GM23338 (cell line): ENCODE measurements around the gene RPUSD1. TPM values are rescaled to one million over a fixed set of nuclear protein-coding genes. Genes with fewer than 3 reads are reported as not detected.

Source experiments
- ATAC-seq: fragments of 200-7000 bp; cut with Tn5 transposase; 3 replicates; pipeline ENCODE4 v1.9.1; 2020
- DNase-seq: peaks from one replicate; pipeline ENCODE4 v3.0.0-alpha.2; 2015; ENCODE audit warnings: low spot score
- H2AFZ ChIP-seq: fragments of 200-600 bp; sonication (generic); 2 replicates; pipeline ENCODE4 v1.8.0; 2016; ENCODE audit warnings: antibody characterized with exemption, mild to moderate bottlenecking, moderate library complexity
- H3F3A ChIP-seq: fragments of 200-600 bp; sonication (generic); replicated peaks from 2 replicates; pipeline ENCODE4 v1.8.0; 2017; ENCODE audit warnings: antibody characterized with exemption, mixed run types, low read depth
- H3K27ac ChIP-seq: fragments of 200-600 bp; sonication (generic); 2 replicates; pipeline ENCODE4 v1.6.1; 2016; ENCODE audit warnings: low read depth
- H3K27me3 ChIP-seq: fragments of 200-600 bp; sonication (generic); 2 replicates; pipeline ENCODE4 v1.8.0; 2016; ENCODE audit warnings: mild to moderate bottlenecking, mixed run types, moderate library complexity; ENCODE audit not compliant: insufficient read depth
- H3K36me3 ChIP-seq: fragments of 200-600 bp; sonication (generic); 2 replicates; pipeline ENCODE4 v1.8.0; 2016; ENCODE audit warnings: mild to moderate bottlenecking; ENCODE audit not compliant: insufficient read depth
- H3K4me1 ChIP-seq: fragments of 200-600 bp; sonication (generic); 2 replicates; pipeline ENCODE4 v1.8.0; 2016; ENCODE audit warnings: mild to moderate bottlenecking, moderate library complexity; ENCODE audit not compliant: insufficient read depth
- H3K4me2 ChIP-seq: fragments of 200-600 bp; sonication (generic); 2 replicates; pipeline ENCODE4 v1.7.1; 2017; ENCODE audit warnings: mixed run types
- H3K4me3 ChIP-seq: fragments of 200-600 bp; sonication (generic); 2 replicates; pipeline ENCODE4 v1.6.1; 2016; ENCODE audit warnings: mixed run types
- H3K79me2 ChIP-seq: fragments of 200-600 bp; sonication (generic); replicated peaks from 2 replicates; pipeline ENCODE4 v1.8.0; 2017; ENCODE audit warnings: mild to moderate bottlenecking; ENCODE audit not compliant: insufficient read depth
- H3K9me2 ChIP-seq: fragments of 200-600 bp; sonication (generic); 2 replicates; pipeline ENCODE4 v1.8.0; 2017; ENCODE audit not compliant: insufficient read depth
- H4K20me1 ChIP-seq: fragments of 200-600 bp; sonication (generic); replicated peaks from 2 replicates; pipeline ENCODE4 v1.8.0; 2017; ENCODE audit warnings: mild to moderate bottlenecking; ENCODE audit not compliant: insufficient read depth
- H3K27ac Mint-ChIP-seq: 2 replicates; pipeline ENCODE4 v1.8.0; 2020; ENCODE audit warnings: inconsistent platforms, mild to moderate bottlenecking, moderate library complexity, mixed read lengths
- H3K27me3 Mint-ChIP-seq: 3 replicates; pipeline ENCODE4 v1.8.0; 2022; ENCODE audit warnings: low read depth, mild to moderate bottlenecking, moderate library complexity, mixed read lengths, inconsistent platforms; ENCODE audit not compliant: insufficient read depth, poor library complexity
- H3K36me3 Mint-ChIP-seq: 3 replicates; pipeline ENCODE4 v1.8.0; 2021; ENCODE audit warnings: low read depth, mild to moderate bottlenecking, inconsistent platforms, moderate library complexity, mixed read lengths
- H3K4me1 Mint-ChIP-seq: 3 replicates; pipeline ENCODE4 v1.8.0; 2020; ENCODE audit warnings: mild to moderate bottlenecking, inconsistent platforms, mixed read lengths
- H3K4me3 Mint-ChIP-seq: 3 replicates; pipeline ENCODE4 v1.8.0; 2021; ENCODE audit warnings: moderate library complexity, mild to moderate bottlenecking, inconsistent platforms, mixed read lengths
- H3K9me3 Mint-ChIP-seq: 3 replicates; pipeline ENCODE4 v1.8.0; 2020; ENCODE audit warnings: moderate library complexity, mild to moderate bottlenecking, inconsistent platforms, mixed read lengths
- CREB1 ChIP-seq: fragments of 250-450 bp; sonication (Bioruptor Pico); IDR thresholded peaks from 2 replicates; pipeline ENCODE4 v1.5.0; 2020; ENCODE audit warnings: low read depth, mild to moderate bottlenecking, moderate library complexity
- CTCF ChIP-seq, 2 experiments: fragments of 200-600 bp in 1 of 2; sonication (generic) in 1 of 2; conservative IDR thresholded peaks; 2 replicates each; pipeline versions ENCODE4 v1.5.1 to v1.6.1; 2016 to 2017; ENCODE audit warnings: antibody characterized with exemption in 2 of 2, low read depth in 2 of 2, mild to moderate bottlenecking in 2 of 2, moderate library complexity in 1 of 2
- EZH2 ChIP-seq: fragments of 200-600 bp; sonication (generic); IDR thresholded peaks from one replicate; pipeline ENCODE4 v1.8.0; 2017; ENCODE audit warnings: antibody characterized with exemption, mild to moderate bottlenecking, low read depth; ENCODE audit not compliant: unreplicated experiment
- EZH2phosphoT487 ChIP-seq: fragments of 200-600 bp; sonication (generic); IDR thresholded peaks from one replicate; pipeline ENCODE4 v1.8.1; 2018; ENCODE audit warnings: antibody characterized with exemption; ENCODE audit not compliant: unreplicated experiment
- JUNB ChIP-seq: IDR thresholded peaks from one replicate; pipeline ENCODE4 v1.6.1; 2016; ENCODE audit warnings: antibody characterized with exemption; ENCODE audit not compliant: unreplicated experiment
- NANOG ChIP-seq: IDR thresholded peaks from 2 replicates; pipeline ENCODE4 v1.6.1; 2016; ENCODE audit warnings: antibody characterized with exemption, borderline replicate concordance
- POLR2AphosphoS5 ChIP-seq: IDR thresholded peaks from 2 replicates; pipeline ENCODE4 v1.6.1; 2016; ENCODE audit warnings: antibody characterized with exemption, low read depth
- STAT1 ChIP-seq: IDR thresholded peaks from one replicate; pipeline ENCODE4 v1.6.1; 2016; ENCODE audit warnings: antibody characterized with exemption; ENCODE audit not compliant: unreplicated experiment
- ZNF114 ChIP-seq: fragments of 250-450 bp; sonication (Bioruptor Pico); IDR thresholded peaks from 2 replicates; pipeline ENCODE4 v1.5.0; 2020; ENCODE audit warnings: mild to moderate bottlenecking, moderate library complexity
- ZNF331 ChIP-seq: fragments of 250-450 bp; sonication (Bioruptor Pico); IDR thresholded peaks from 2 replicates; pipeline ENCODE4 v1.5.0; 2020; ENCODE audit warnings: low read depth, mild to moderate bottlenecking, moderate library complexity
- ZNF462 ChIP-seq: fragments of 250-450 bp; sonication (Bioruptor Pico); IDR thresholded peaks from 2 replicates; pipeline ENCODE4 v1.5.0; 2020; ENCODE audit warnings: mild to moderate bottlenecking, moderate library complexity
- polyA plus RNA-seq: library from polyadenylated mRNA; unstranded; fragments of >200 nt; fragmentation: Nextera tagmentation; extraction: Ambion mirVana; gene quantifications from 2 replicates; pipeline ENCODE4 v1.2.1, GENCODE V29; 2016
- total RNA-seq: library from RNA; depleted of rRNA; stranded (reverse); fragments of >200 nt; shearing (Covaris generic); gene quantifications from 2 replicates; pipeline ENCODE4 v1.2.3, GENCODE V29; 2014
- TF ChIP-seq, protein P1 (sequence below): IDR thresholded peaks from 2 replicates; pipeline ENCODE4 v1.6.1; 2016; ENCODE audit warnings: antibody characterized with exemption
- TF ChIP-seq, protein P2 (sequence below): IDR thresholded peaks from one replicate; pipeline ENCODE4 v1.6.1; 2018; ENCODE audit warnings: antibody characterized with exemption; ENCODE audit not compliant: unreplicated experiment

The RPUSD1 gene
- total and polyA plus RNA-seq, 2 experiments from 2014 or later, result 19.1 to 79.5 TPM

GRCh38 chr16:749010-749409 is 39.2 kb downstream of the RPUSD1 start:
- H4K20me1 ChIP-seq, result no peaks in the 10 kb centered on the region
- TF ChIP-seq NANOG (no peak), JUNB (no peak), EZH2phosphoT487 (no peak), CTCF (conservative IDR thresholded peaks at IDR 0.05; ENCODE audit: low read depth in 2 of 2) (no peak), ZNF331 (CRISPR knock-in tag) (no peak), STAT1 (no peak), CREB1 (CRISPR knock-in tag) (no peak), ZNF114 (CRISPR knock-in tag) (no peak), POLR2AphosphoS5 (no peak), EZH2 (no peak), ZNF462 (CRISPR knock-in tag) (no peak)
- TF ChIP-seq, protein P1, sequence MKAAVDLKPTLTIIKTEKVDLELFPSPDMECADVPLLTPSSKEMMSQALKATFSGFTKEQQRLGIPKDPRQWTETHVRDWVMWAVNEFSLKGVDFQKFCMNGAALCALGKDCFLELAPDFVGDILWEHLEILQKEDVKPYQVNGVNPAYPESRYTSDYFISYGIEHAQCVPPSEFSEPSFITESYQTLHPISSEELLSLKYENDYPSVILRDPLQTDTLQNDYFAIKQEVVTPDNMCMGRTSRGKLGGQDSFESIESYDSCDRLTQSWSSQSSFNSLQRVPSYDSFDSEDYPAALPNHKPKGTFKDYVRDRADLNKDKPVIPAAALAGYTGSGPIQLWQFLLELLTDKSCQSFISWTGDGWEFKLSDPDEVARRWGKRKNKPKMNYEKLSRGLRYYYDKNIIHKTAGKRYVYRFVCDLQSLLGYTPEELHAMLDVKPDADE, result no peak
- TF ChIP-seq, protein P2, sequence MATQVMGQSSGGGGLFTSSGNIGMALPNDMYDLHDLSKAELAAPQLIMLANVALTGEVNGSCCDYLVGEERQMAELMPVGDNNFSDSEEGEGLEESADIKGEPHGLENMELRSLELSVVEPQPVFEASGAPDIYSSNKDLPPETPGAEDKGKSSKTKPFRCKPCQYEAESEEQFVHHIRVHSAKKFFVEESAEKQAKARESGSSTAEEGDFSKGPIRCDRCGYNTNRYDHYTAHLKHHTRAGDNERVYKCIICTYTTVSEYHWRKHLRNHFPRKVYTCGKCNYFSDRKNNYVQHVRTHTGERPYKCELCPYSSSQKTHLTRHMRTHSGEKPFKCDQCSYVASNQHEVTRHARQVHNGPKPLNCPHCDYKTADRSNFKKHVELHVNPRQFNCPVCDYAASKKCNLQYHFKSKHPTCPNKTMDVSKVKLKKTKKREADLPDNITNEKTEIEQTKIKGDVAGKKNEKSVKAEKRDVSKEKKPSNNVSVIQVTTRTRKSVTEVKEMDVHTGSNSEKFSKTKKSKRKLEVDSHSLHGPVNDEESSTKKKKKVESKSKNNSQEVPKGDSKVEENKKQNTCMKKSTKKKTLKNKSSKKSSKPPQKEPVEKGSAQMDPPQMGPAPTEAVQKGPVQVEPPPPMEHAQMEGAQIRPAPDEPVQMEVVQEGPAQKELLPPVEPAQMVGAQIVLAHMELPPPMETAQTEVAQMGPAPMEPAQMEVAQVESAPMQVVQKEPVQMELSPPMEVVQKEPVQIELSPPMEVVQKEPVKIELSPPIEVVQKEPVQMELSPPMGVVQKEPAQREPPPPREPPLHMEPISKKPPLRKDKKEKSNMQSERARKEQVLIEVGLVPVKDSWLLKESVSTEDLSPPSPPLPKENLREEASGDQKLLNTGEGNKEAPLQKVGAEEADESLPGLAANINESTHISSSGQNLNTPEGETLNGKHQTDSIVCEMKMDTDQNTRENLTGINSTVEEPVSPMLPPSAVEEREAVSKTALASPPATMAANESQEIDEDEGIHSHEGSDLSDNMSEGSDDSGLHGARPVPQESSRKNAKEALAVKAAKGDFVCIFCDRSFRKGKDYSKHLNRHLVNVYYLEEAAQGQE, result no peak
- H3K4me2 ChIP-seq, result no peak overlapping the region
- no peak for ATAC-seq
- Mint-ChIP-seq H3K4me3 (no peak overlapping the region), H3K4me1 (peaks cover 21% of the 10 kb centered on the region), H3K36me3 (no peaks in the 10 kb centered on the region), H3K27ac (no peak overlapping the region), H3K27me3 (peaks cover 16% of the 10 kb centered on the region), H3K9me3 (no peaks in the 10 kb centered on the region; the same call in 2 of the 3 replicates)
- H3K79me2 ChIP-seq, result no peaks in the 10 kb centered on the region
- H2AFZ ChIP-seq, result no peak overlapping the region
- no peak overlapping the region for H3K4me3 ChIP-seq
- no peaks in the 10 kb centered on the region for H3K9me2 ChIP-seq
- no peaks in the 10 kb centered on the region for H3K27me3 ChIP-seq
- no peak overlapping the region for H3K27ac ChIP-seq
- H3F3A ChIP-seq, result 0 out of 2 replicates have a peak, but pooled peaks cover 5% of the 10 kb centered on the region
- no peaks in the 10 kb centered on the region for H3K36me3 ChIP-seq
- DNase-seq, result no peak
- peaks cover 5% of the 10 kb centered on the region for H3K4me1 ChIP-seq
